ENCODE results near the gene HMX1. TPM values are rescaled to one million over a fixed set of nuclear protein-coding genes. Genes with fewer than 3 reads are reported as not detected.

HMX1 gene
- total RNA-seq, 2 experiments from 2014 or later = not detected

DNA sequence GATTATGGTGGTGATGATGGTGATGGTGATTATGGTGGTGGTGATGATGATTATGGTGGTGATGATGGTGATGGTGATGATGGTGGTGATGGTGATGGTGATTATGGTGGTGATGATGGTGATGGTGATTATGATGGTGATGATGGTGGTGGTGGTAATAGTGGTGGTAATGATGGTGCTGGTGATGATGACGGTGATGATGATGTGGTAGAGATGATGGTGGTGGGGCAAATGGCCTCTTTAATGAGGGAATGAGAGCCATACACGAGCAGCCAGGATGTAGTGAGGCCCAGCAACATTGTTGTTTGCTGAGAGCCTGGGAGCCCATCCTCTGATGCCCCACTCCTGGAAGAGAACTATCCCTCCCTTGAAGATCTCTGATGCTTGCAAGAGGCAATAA is 29.0 kb downstream of the HMX1 start:
- Mint-ChIP-seq H3K27me3 (peaks cover 1% of the 10 kb centered on the region), H3K4me3 (no peak overlapping the region), H3K27ac (no peak overlapping the region), H3K36me3 (no peaks in the 10 kb centered on the region), H3K4me1 (ENCODE audit: low read depth) (no peaks in the 10 kb centered on the region), H3K9me3 (peaks cover 8% of the 10 kb centered on the region)
- POLR2A ChIA-PET = no interaction called here
- CTCF ChIA-PET = no interaction called here
- intact Hi-C loops (cut with micrococcal nuclease) = no loop called here
- no peak for DNase-seq

DNA sequence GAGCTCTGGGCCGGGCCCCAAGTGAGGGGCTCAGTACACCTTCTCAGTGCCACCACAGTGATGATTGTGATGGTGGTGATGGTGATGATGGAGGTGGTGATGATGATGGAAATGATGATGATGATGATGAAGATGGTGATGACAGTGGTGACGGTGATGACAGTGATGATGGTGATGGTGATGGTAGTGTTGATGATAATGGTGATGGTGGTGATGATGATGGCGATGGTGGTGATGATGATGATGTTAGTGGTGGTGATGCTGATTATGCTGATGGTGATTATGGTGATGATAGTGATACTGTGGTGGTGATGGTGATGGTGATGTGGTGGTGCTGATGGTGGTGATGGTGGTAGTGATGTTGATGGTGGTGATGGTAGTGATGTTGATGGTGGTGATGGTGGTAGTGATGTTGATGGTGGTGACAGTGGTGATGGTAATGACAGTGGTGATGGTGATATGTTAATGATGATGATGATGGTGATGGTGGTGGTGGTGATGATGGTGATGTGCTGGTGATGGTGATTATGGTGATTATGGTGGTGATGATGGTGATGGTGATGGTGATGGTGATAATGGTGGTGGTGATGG is 29.9 kb downstream of the HMX1 start:
- DNase-seq = no peak
- POLR2A ChIA-PET = no interaction called here
- no peaks in the 10 kb centered on the region for H3K36me3 Mint-ChIP-seq
- H3K9me3 Mint-ChIP-seq = peaks cover 8% of the 10 kb centered on the region
- H3K4me1 Mint-ChIP-seq (ENCODE audit: low read depth) = no peaks in the 10 kb centered on the region
- CTCF ChIA-PET = no interaction called here
- no peak overlapping the region for H3K4me3 Mint-ChIP-seq
- intact Hi-C loops (cut with micrococcal nuclease) = no loop called here
- no peak overlapping the region for H3K27ac Mint-ChIP-seq
- peaks cover 1% of the 10 kb centered on the region for H3K27me3 Mint-ChIP-seq

GRCh38 chr4:8840816-8841455 is 30.7 kb downstream of the HMX1 start:
- peaks cover 8% of the 10 kb centered on the region for H3K9me3 Mint-ChIP-seq
- intact Hi-C loops (cut with micrococcal nuclease) = no loop called here
- DNase-seq = no peak
- peaks cover 1% of the 10 kb centered on the region for H3K27me3 Mint-ChIP-seq
- no peaks in the 10 kb centered on the region for H3K4me1 Mint-ChIP-seq (ENCODE audit: low read depth)
- ChIA-PET CTCF (no interaction called here), POLR2A (no interaction called here)
- H3K36me3 Mint-ChIP-seq = no peaks in the 10 kb centered on the region
- H3K27ac Mint-ChIP-seq = no peak overlapping the region
- H3K4me3 Mint-ChIP-seq = no peak overlapping the region

DNA sequence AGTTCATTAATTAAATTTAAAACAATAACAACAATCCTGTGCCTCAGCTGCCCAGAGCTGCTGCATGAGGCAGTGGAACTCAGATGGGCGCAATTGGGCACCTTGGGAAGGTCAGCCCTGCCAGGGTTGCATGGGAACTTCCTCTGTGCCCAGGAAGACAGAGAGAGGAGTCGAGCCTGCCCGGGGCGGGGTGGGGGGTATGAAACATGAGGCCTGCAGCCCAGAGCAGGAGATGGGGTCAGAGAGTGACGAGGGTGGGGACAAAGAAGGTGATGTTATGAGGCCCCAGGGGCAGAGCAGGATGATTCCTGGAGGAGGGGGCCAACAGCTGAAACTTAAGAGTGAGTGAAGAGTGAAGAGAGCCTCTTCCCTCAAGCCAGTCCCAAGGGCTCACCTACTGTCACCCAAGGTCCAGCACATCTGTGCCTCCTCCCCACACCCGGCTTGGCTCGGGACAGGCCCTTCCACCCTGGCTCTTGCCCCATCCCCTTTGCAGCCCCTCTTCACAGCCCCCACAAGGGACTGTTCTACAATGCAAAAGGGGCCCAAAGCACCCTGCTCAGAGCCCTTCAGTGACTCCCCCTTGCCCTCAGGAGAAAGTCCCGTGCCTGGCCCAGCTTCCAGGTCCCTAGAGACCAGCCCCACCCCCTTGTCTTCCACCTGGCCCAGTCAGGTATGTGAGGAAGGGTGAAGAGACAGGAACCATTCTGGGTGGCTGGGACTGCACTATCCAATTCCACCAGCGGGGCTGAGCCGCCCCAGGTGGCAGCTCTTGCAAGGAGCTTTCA is 31.4 kb downstream of the HMX1 start:
- no peaks in the 10 kb centered on the region for H3K36me3 Mint-ChIP-seq
- peaks cover 8% of the 10 kb centered on the region for H3K9me3 Mint-ChIP-seq
- peaks cover 3% of the 10 kb centered on the region for H3K27me3 Mint-ChIP-seq
- CTCF ChIA-PET = no interaction called here
- intact Hi-C loops (cut with micrococcal nuclease) = no loop called here
- POLR2A ChIA-PET = no interaction called here
- H3K4me1 Mint-ChIP-seq (ENCODE audit: low read depth) = no peaks in the 10 kb centered on the region
- no peak overlapping the region for H3K27ac Mint-ChIP-seq
- no peak overlapping the region for H3K4me3 Mint-ChIP-seq
- no peak for DNase-seq

GRCh38 chr4:8838961-8839431 is 32.6 kb downstream of the HMX1 start:
- H3K9me3 Mint-ChIP-seq = peaks cover 8% of the 10 kb centered on the region
- H3K27me3 Mint-ChIP-seq = peaks cover 4% of the 10 kb centered on the region
- H3K4me1 Mint-ChIP-seq (ENCODE audit: low read depth) = no peaks in the 10 kb centered on the region
- ChIA-PET POLR2A (no interaction called here), CTCF (no interaction called here)
- no peaks in the 10 kb centered on the region for H3K36me3 Mint-ChIP-seq
- H3K27ac Mint-ChIP-seq = no peak overlapping the region
- H3K4me3 Mint-ChIP-seq = no peak overlapping the region
- intact Hi-C loops (cut with micrococcal nuclease) = no loop called here
- no peak for DNase-seq

DNA sequence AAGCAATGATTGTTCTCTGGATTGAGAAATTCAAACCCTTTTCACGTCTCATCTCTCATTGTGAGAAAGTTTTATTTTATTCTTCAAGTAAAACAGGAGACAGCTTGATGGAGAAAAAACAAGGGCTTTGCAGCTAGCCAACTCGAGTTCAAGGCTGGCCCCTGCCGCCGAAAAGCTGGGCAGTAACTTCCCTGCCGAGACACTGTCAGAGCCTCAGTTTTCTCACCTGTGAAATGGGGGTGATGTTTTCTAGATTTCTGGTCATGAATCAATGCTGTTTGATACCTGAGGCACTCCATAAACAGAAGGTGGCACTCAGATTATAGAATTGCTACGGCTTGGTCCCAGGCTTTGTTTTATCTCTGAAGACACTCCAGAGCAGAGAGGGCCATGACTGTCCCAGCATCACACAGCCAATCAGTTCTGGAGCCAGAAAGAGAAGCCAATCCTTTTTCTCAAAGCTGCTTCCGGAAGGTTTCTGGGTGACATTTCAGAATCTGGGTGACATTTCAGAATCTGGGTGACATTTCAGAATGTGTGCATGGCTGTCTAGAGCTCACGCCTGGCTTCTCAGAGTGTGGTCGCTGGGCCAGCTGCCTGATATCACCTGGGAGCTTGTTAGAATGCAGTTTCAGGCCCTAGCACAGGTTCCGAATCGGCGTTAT is 33.2 kb downstream of the HMX1 start:
- Mint-ChIP-seq H3K4me3 (no peak overlapping the region), H3K36me3 (no peaks in the 10 kb centered on the region), H3K27ac (no peak overlapping the region), H3K27me3 (peaks cover 3% of the 10 kb centered on the region), H3K4me1 (ENCODE audit: low read depth) (no peaks in the 10 kb centered on the region), H3K9me3 (peaks cover 5% of the 10 kb centered on the region)
- intact Hi-C loops (cut with micrococcal nuclease) = no loop called here
- CTCF ChIA-PET = no interaction called here
- DNase-seq = no peak
- POLR2A ChIA-PET = no interaction called here

DNA sequence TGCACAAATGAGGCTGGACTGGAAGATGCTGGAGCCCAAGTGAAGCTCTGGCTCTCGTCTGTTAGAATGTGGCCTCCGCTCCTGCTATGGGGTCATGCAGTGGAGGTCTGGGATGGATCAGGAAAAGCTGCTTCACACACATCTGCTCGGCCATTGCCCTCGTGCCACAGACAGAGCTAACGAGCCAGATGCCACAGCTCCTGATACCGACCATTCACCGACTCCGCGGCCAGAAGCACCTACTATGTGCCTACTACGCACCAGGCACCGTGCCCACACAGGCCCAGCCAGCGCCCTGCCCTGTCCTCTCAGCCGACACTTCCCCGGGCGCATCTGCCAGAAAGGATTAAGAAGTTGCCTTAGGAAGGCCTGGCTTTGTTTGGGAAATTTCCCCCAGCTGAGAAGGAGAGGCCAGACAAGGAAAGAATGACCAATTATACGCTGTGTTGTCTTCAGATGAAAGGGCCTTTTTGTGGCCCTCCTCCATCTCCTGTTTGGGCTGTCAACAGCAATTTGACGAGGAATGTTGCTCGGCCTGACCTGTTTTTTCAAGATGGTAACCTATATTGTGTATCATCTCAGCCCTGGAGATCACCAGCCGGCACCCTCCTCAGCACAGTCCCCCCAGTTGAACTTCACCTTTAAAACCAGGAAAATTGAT is 34.3 kb downstream of the HMX1 start:
- Mint-ChIP-seq H3K27me3 (peaks cover 5% of the 10 kb centered on the region), H3K36me3 (no peaks in the 10 kb centered on the region), H3K4me3 (no peak overlapping the region), H3K27ac (no peak overlapping the region), H3K4me1 (ENCODE audit: low read depth) (no peaks in the 10 kb centered on the region), H3K9me3 (no peaks in the 10 kb centered on the region)
- DNase-seq = no peak
- ChIA-PET POLR2A (no interaction called here), CTCF (no interaction called here)
- intact Hi-C loops (cut with micrococcal nuclease) = no loop called here

DNA sequence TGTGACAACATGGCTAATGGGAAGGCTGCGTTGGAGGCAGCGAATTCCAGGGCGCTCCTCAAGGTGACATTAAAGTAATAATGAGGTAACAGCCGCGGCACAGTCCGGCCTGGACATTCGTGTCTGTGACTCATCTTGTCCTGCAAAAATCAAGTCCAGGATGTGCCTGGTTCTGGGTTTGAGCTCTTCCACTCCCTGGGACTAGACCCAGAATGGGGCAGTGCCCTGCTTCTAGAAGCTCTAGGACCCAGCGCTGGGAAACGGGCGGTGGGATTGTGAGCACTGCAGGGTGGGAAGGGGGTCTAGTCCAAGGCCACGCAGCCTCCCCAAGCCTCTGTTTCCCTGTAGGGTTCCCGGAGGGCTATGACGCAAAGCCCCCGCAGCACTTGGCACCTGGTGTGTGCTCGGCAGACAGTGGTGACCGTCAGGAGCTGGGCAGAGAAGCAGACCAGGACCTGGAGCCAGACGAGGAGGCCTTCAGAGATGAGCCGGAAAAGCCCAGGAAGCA is 34.9 kb downstream of the HMX1 start:
- no peak overlapping the region for H3K27ac Mint-ChIP-seq
- ChIA-PET POLR2A (no interaction called here), CTCF (no interaction called here)
- no peak for DNase-seq
- no peak overlapping the region for H3K4me3 Mint-ChIP-seq
- no peaks in the 10 kb centered on the region for H3K4me1 Mint-ChIP-seq (ENCODE audit: low read depth)
- H3K27me3 Mint-ChIP-seq = peaks cover 5% of the 10 kb centered on the region
- intact Hi-C loops (cut with micrococcal nuclease) = no loop called here
- no peaks in the 10 kb centered on the region for H3K36me3 Mint-ChIP-seq
- no peaks in the 10 kb centered on the region for H3K9me3 Mint-ChIP-seq

GRCh38 chr4:8835521-8836365 is 35.9 kb downstream of the HMX1 start:
- ChIA-PET CTCF (no interaction called here), POLR2A (no interaction called here)
- no peak for DNase-seq
- Mint-ChIP-seq H3K27ac (no peak overlapping the region), H3K27me3 (peaks cover 5% of the 10 kb centered on the region), H3K4me1 (ENCODE audit: low read depth) (no peaks in the 10 kb centered on the region), H3K9me3 (no peaks in the 10 kb centered on the region), H3K4me3 (no peak overlapping the region), H3K36me3 (no peaks in the 10 kb centered on the region)
- intact Hi-C loops (cut with micrococcal nuclease) = no loop called here

DNA sequence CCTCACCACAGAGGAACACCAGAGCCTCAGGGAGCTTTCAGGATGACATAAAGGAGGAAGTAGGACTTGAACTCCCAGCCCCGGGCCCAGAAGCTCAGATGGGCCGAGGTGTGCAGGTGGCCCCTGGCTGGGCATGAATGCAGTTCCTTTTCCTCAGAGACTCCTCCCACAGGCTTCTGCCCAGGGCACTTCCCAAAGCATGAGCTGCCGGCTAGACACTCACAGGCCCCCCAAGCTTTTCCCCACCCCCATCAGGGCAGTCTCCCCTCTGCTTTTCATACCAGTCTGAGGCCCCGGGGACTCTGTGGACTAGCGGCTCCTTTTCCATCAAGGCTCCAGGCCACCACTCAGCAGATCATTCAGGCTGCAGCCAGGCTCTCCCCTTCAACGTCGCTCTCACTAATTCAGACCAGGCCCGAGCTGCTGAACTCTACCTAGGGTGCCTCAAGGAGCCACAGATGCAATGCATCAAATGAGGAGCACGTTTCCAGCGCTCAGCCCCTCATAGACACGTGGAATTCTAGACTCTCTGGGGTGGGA is 36.9 kb downstream of the HMX1 start:
- Mint-ChIP-seq H3K4me1 (ENCODE audit: low read depth) (no peaks in the 10 kb centered on the region), H3K36me3 (no peaks in the 10 kb centered on the region), H3K4me3 (no peak overlapping the region), H3K27me3 (peaks cover 5% of the 10 kb centered on the region), H3K27ac (no peak overlapping the region), H3K9me3 (no peaks in the 10 kb centered on the region)
- DNase-seq = no peak
- intact Hi-C loops (cut with micrococcal nuclease) = no loop called here
- ChIA-PET CTCF (no interaction called here), POLR2A (no interaction called here)

DNA sequence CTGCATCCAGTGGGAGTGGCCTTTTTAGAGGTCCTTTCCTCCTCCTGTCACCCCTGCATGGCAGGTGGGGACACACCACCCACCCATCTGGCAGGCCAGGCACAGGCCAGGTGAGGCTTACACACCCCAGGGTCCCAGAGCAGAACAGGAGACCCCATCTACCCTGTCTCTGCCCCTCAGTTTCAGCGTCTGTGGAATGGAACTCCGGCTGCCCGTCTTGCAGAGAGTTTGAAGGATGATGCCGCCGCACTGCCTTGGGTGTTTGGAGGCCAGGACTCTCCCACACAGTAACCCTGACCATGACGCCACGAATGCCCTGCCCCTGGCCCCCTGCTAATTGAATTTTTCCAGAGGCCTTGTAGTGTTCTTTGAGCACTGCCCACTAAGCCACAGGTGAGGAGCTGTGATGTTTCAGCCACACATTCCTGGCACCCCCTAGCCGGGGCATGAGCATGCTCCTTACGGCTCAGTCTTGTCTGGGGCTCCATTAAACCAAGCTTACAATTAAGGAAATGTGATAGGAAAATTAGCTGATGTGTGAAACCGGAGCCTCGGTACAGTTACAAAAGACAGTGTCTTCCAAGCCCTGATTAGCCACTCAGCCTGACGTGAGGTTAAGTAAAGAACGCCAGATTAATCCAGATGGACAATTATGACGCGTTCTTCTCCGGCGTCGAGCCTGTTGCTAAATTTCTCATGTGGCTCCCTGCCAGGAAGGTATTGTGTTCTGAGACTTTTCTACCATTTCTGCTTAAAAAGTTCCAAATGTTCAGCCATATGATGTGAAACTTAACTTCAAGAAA is 39.3 kb downstream of the HMX1 start:
- Mint-ChIP-seq H3K4me1 (ENCODE audit: low read depth) (no peaks in the 10 kb centered on the region), H3K9me3 (no peaks in the 10 kb centered on the region), H3K4me3 (no peak overlapping the region), H3K27ac (no peak overlapping the region), H3K27me3 (peaks cover 5% of the 10 kb centered on the region), H3K36me3 (no peaks in the 10 kb centered on the region)
- no peak for DNase-seq
- CTCF ChIA-PET = no interaction called here
- intact Hi-C loops (cut with micrococcal nuclease) = no loop called here
- POLR2A ChIA-PET = no interaction called here

All from activated CD4-positive, alpha-beta memory T cell treated with anti-CD3 and anti-CD28 coated beads for 36 hours (primary cell).